Gastrocnemius medialis (tissue), 4 donors: ENCODE data around the gene MAGEE2.

ENCODE experiments used
- CTCF ChIP-seq, 5 experiments: fragments of 450-650 bp in 3 of 5; fragments of 200-600 bp in 2 of 5; sonication (generic) in 2 of 5; IDR thresholded peaks in 4 of 5; conservative IDR thresholded peaks in 1 of 5; 1 replicate in 4 of 5; 2 replicates in 1 of 5; pipeline ENCODE4 v1.5.1; 2016 to 2019; ENCODE audit warnings: antibody characterized with exemption in 5 of 5, mild to moderate bottlenecking in 3 of 5, moderate library complexity in 3 of 5
- POLR2A ChIP-seq, 2 donors: fragments of 450-650 bp; IDR thresholded peaks; one replicate each; pipeline ENCODE4 v1.6.1; 2017; ENCODE audit warnings: antibody characterized with exemption in 2 of 2, mild to moderate bottlenecking in 2 of 2, moderate library complexity in 2 of 2

DNA sequence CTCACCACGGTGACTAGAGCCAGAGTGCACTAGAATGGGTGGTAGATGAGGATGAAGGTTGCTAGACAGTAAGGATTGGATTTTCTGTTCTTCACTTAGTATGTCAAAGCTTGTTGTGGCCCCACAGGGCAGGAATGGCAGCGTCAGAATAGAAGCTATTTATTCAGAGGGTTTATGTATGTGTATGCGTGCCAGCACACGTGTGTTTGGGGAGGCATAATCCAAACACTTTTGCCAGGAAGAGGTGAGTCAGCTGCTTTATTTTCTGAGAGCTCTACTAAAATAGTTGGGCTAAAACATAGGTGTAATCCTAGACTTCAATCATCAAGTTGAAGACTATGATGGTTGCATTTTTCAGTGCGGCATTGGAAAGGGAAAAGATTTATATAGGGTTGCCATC is 1.2 kb upstream of the MAGEE2 start:
- TF ChIP-seq CTCF (IDR thresholded peaks at IDR 0.05 in 4 of 5, conservative IDR thresholded peaks at IDR 0.05 in 1 of 5) (no peak), POLR2A (IDR thresholded peaks at IDR 0.05) (no peak)
